GM12872 (cell line): ENCODE results near the gene ADRA2C.

Experiments used
- TF ChIP-seq, protein P1 (sequence below): IDR thresholded peaks from 3 replicates; pipeline ENCODE4 v1.5.1; 2011; ENCODE audit warnings: low read depth, mild to moderate bottlenecking, low read length, moderate library complexity; ENCODE audit not compliant: insufficient read depth

The ADRA2C gene

DNA sequence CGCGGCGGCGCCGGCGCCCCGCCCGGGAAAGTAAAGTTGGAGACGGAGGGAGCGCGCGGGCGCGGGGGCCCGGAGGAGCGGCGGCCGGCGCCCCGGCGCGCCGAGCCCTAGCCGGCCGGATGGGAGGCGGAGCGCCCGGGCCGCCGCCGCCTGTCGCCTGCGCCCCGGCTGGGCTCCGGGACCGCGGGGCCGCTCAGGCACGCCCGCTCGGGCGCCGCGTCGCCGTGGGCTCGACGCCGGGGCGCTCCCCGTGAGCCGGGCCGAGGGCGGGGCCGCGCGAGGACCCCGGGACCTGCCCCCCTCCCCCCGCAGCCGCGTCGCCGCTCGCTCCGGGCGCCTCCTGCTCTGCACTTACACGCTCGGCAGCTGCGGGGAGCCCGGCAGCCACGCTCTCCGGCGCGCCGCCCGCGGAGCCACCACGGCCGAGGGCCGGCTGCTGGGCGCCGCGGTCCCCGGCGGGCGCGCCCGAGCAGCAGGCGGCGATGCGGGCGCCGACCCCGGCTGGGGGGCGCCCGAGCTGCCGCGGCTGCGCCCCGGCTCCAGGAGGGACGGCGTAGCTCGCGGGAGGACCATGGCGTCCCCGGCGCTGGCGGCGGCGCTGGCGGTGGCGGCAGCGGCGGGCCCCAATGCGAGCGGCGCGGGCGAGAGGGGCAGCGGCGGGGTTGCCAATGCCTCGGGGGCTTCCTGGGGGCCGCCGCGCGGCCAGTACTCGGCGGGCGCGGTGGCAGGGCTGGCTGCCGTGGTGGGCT, at the start of gene ADRA2C:
Gene ADRA2C (plus strand): TSS at position 350 of the 749 bp plus-strand sequence. CDS start 222 bp downstream, at position 572.
- TF ChIP-seq, protein P1, sequence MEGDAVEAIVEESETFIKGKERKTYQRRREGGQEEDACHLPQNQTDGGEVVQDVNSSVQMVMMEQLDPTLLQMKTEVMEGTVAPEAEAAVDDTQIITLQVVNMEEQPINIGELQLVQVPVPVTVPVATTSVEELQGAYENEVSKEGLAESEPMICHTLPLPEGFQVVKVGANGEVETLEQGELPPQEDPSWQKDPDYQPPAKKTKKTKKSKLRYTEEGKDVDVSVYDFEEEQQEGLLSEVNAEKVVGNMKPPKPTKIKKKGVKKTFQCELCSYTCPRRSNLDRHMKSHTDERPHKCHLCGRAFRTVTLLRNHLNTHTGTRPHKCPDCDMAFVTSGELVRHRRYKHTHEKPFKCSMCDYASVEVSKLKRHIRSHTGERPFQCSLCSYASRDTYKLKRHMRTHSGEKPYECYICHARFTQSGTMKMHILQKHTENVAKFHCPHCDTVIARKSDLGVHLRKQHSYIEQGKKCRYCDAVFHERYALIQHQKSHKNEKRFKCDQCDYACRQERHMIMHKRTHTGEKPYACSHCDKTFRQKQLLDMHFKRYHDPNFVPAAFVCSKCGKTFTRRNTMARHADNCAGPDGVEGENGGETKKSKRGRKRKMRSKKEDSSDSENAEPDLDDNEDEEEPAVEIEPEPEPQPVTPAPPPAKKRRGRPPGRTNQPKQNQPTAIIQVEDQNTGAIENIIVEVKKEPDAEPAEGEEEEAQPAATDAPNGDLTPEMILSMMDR = no peak

DNA sequence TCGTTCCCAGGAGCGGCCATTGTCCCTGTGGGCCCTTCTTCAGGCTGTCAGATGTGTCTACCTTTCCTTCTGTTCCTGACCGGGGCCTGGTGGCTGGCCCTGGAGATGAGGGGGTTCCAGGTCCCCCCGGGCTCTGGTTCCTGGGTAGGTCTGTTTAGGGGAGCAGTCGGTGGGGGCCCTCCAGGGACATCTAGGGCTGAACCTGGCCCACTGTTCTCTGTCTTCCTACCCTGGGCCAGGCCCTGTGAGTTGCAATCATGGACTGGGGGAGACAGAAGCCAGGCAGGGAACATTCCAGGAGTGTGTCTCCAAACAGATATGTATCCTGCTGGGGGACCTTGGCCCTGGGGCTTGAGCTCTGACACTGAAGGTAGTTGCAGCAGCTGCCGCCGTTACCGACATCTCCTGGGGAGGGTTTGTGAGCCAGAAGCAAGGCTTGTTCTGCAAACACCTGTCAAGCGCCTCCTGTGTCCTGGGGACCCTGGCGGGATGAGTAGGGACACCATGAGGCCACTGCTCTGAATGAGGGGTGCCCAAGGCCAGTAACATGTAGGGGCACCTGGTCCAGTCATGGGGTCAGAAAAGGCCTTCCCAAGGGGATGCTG, 49.5 kb upstream of the ADRA2C start:
- TF ChIP-seq, protein P1 = no peak

DNA sequence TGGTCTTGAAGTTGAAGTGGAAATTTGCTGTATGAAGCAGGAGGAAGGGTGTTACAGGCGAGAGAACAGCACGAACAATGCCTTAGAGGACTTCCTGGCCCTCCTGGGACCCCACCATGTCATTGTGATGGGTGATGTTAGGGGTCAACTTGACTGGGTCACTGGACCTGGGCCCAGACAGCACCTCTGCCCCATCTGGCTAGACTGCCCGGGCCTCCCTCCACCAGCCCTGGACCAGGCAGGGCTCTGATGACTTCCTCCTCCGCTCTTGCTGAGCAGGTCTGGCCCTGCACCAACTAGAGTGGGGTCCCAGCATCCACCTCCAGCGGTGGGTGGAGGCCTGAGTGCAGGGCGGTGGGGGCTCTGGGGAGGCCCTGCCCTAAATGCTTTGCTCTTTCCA, 48.9 kb upstream of the ADRA2C start:
- TF ChIP-seq, protein P1 = no peak

DNA sequence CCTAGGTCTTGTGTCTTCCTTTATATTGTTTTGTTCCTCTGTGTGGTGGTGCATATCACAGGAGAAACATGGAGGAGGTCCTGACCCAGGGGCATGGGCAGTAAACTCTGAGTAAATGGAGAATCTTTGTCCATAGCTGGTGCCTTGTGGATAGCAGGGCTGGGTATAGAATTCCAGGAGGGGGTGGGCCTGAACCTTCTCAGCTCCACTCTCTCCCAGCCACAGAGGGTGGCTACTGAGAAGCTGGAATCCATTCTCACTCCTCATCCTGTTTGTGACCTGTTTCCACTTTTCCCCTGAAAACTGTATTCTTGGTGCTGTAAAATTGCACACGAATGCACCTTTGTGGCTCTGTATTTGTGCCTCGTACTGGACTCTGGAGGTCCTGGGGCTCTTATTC, 47.7 kb upstream of the ADRA2C start:
- TF ChIP-seq, protein P1 = no peak

DNA sequence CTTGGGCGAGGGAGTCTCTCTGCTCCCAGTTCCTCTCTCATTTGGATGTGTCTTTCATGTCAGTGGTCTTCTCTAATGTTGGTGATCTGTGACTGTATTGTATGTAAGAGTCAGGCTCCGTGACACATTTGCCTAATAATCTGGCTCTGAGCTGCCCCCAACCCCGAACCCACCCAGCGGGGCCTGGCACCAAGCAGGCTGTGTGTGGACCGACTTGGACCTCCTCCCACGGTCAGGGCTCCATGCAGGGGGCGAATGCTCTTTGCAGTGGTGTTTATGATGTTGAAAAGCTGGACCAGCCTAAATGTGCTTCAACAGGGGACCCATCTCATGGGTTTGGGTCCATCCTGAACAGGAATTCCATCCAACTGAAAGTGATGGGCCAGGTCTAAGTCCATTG, 47.0 kb upstream of the ADRA2C start:
- TF ChIP-seq, protein P1 = no peak

DNA sequence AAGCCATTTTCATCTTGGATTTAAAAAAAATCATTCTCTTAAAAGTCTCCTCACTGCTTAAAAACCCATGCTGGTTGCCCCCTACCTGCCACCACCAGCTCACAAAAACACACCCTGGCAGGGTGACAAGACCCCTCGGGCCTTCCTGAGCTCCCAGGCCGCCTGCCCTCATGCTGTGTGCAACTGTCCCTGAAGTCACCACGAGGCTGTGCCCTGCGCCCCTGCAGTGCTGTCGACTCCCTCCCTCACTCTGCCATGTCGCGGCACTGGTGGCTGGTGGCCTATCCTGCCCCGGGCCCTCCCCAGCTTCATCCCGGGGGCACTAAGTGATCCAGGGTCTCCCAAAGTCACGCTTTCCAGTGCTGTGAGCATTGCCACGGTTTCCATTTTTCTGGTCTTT, 46.3 kb upstream of the ADRA2C start:
- TF ChIP-seq, protein P1 = no peak

DNA sequence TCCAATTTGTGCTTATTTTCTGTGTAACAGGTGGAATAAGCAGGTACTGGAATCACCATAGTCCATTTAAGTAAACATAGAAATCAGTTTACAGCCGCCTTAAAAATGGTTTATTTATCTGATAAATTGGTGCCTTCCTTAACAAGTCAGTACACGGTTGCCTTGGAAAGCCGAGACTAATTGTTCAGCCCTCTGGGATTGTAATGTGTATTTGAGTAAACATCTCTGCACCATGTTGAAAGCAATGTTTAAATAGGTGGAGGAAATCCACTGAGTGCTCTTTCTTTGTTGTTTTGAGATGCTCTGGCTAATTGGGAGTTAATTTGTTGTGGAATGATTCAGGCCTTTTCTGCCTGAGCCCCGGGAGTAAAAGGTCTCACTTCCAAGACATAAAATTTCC, 45.7 kb upstream of the ADRA2C start:
- TF ChIP-seq, protein P1 = no peak
